Upper lobe of left lung (tissue), 6 donors: ENCODE data around the gene ANAPC16. TPM values are rescaled to one million over a fixed set of nuclear protein-coding genes. Genes with fewer than 3 reads are reported as not detected.

Experiments
- ATAC-seq, 2 donors: fragments of 200-7000 bp; cut with Tn5 transposase; one replicate each; pipeline ENCODE4 v1.9.1; 2022; ENCODE audit warnings: mild to moderate bottlenecking in 2 of 2, moderate library complexity in 2 of 2; ENCODE audit not compliant: low FRiP score in 2 of 2
- DNase-seq, 2 donors: peaks; one replicate each; pipeline ENCODE4 v3.0.0-alpha.2; 2019 to 2020
- H3K27ac ChIP-seq, 4 donors: fragments of 200-600 bp; sonication (generic); one replicate each; pipeline ENCODE4 v1.5.1; 2016 to 2019
- H3K27me3 ChIP-seq, 4 donors: fragments of 200-600 bp; sonication (generic); one replicate each; pipeline ENCODE4 v1.5.1; 2017 to 2019
- H3K36me3 ChIP-seq, 4 donors: fragments of 200-600 bp; sonication (generic); one replicate each; pipeline ENCODE4 v1.5.1; 2016 to 2019
- H3K4me1 ChIP-seq, 4 donors: fragments of 200-600 bp; sonication (generic); one replicate each; pipeline ENCODE4 v1.5.1; 2018 to 2019
- H3K4me3 ChIP-seq, 4 donors: fragments of 200-600 bp; sonication (generic); one replicate each; pipeline ENCODE4 v1.5.1; 2017 to 2019; ENCODE audit warnings: mild to moderate bottlenecking in 2 of 4, moderate library complexity in 1 of 4
- H3K9me3 ChIP-seq, 4 donors: fragments of 200-600 bp; sonication (generic); one replicate each; pipeline ENCODE4 v1.5.1; 2018 to 2019
- CTCF ChIP-seq, 6 experiments: fragments of 450-650 bp in 4 of 6; fragments of 200-600 bp in 2 of 6; sonication (generic) in 2 of 6; IDR thresholded peaks; one replicate each; pipeline ENCODE4 v1.5.1; 2016 to 2019; ENCODE audit warnings: antibody characterized with exemption in 6 of 6
- EP300 ChIP-seq, 4 donors: sonication (generic); formaldehyde crosslinking; IDR thresholded peaks; one replicate each; pipeline ENCODE4 v1.5.1; 2017; ENCODE audit warnings: antibody characterized with exemption in 4 of 4, control low read depth in 2 of 4
- POLR2A ChIP-seq, 4 donors: fragments of 450-650 bp; IDR thresholded peaks; one replicate each; pipeline ENCODE4 v1.5.1; 2016 to 2017; ENCODE audit warnings: antibody characterized with exemption in 4 of 4, mild to moderate bottlenecking in 2 of 4
- POLR2AphosphoS5 ChIP-seq, 2 donors: sonication (generic); formaldehyde crosslinking; IDR thresholded peaks; one replicate each; pipeline ENCODE4 v1.5.1; 2017; ENCODE audit warnings: antibody characterized with exemption in 2 of 2
- WGBS, 2 donors: methylation state at CpG; one replicate each; pipeline ENCODE4 v1.1.5; 2017 to 2018; 5-methylcytosine and 5-hydroxymethylcytosine counted together
- total RNA-seq, 6 donors: library from RNA; depleted of rRNA in 4 of 6; stranded (reverse); fragments of >200 nt in 4 of 6; gene quantifications; one replicate each; pipeline versions ENCODE4 v1.1.0 to v1.2.1, GENCODE V29; 2016 to 2021
- donor health status: DM: no; HTN: no; CAD: no; lungs with moderate emphysema.
- donor health status: DM: no; HTN: yes; CAD: no; lungs with severe emphysema.

Gene ANAPC16
- total RNA-seq, 6 donors from 2014 or later: 34.6 to 110 (median 92.6) TPM

GRCh38 chr10:72238392-72239175, 22.8 kb downstream of the ANAPC16 start:
- ATAC-seq (no peak), DNase-seq (no peak)
- 92 to 93% methylated on average over 13 of the region's 13 CpGs for WGBS, 2 donors
- peaks cover 7 to 42% (median 26%) of the 10 kb centered on the region in 4 donors for H3K36me3 ChIP-seq
- no peak overlapping the region for H3K4me3 ChIP-seq
- H3K27ac ChIP-seq: peak overlapping the region in 1 of 4 donors; percentile 50
- peaks cover 22 to 28% (median 24%) of the 10 kb centered on the region in 4 donors for H3K4me1 ChIP-seq
- TF ChIP-seq EP300 (IDR thresholded peaks at IDR 0.05) (no peak), CTCF (IDR thresholded peaks at IDR 0.05) (no peak), POLR2A (IDR thresholded peaks at IDR 0.05) (no peak), POLR2AphosphoS5 (IDR thresholded peaks at IDR 0.05) (no peak)
- no peaks in the 10 kb centered on the region for H3K9me3 ChIP-seq
- H3K27me3 ChIP-seq: no peaks in the 10 kb centered on the region

DNA sequence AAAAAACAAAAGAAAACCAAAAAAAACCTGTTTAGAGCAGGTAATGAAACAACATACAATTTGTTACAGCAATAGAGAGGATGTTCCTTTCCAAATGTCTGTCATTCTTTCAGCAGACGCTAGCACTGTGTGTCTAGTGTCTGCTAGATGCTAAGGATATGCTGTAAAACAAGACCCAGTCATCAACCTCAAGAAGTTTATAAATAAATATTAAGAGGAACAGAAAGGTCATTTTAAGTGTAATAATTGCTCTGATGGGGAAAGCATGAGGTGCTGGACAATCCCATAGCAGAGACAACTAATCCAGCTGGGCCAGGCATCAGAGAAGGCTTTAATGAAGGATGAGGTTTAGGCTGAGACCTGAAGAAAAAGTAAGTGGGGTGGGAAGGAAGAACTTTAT, 23.6 kb downstream of the ANAPC16 start:
- Histone ChIP-seq H3K36me3 (peaks cover 2 to 34% (median 19%) of the 10 kb centered on the region in 4 donors), H3K9me3 (no peaks in the 10 kb centered on the region), H3K4me1 (peaks cover 31 to 36% (median 33%) of the 10 kb centered on the region in 4 donors), H3K4me3 (no peak overlapping the region), H3K27me3 (no peaks in the 10 kb centered on the region), H3K27ac (no peak overlapping the region)
- TF ChIP-seq POLR2AphosphoS5 (IDR thresholded peaks at IDR 0.05): no peak
- TF ChIP-seq EP300 (IDR thresholded peaks at IDR 0.05): no peak
- no peak for TF ChIP-seq POLR2A (IDR thresholded peaks at IDR 0.05)
- TF ChIP-seq CTCF (IDR thresholded peaks at IDR 0.05): no peak
- ATAC-seq (no peak), DNase-seq (no peak)
- 35 to 70% methylated on average over 1 of the region's 1 CpG for WGBS, 2 donors

- WGBS, 2 donors: 90 to 94% methylated on average over 7 of the region's 7 CpGs
- DNase-seq: no peak
- Histone ChIP-seq H3K27me3 (no peaks in the 10 kb centered on the region), H3K36me3 (peaks cover 0 to 24% (median 11%) of the 10 kb centered on the region in 4 donors), H3K4me1 (peaks cover 40 to 46% (median 42%) of the 10 kb centered on the region in 4 donors), H3K27ac (no peak overlapping the region), H3K4me3 (no peak overlapping the region), H3K9me3 (no peaks in the 10 kb centered on the region)
- ATAC-seq: no peak
- TF ChIP-seq EP300 (IDR thresholded peaks at IDR 0.05) (no peak), CTCF (IDR thresholded peaks at IDR 0.05) (no peak), POLR2A (IDR thresholded peaks at IDR 0.05) (no peak), POLR2AphosphoS5 (IDR thresholded peaks at IDR 0.05) (no peak)
Measured at GRCh38 chr10:72240371-72240770, 24.6 kb downstream of the ANAPC16 start.

- Histone ChIP-seq H3K36me3 (peaks cover 0 to 10% (median 5%) of the 10 kb centered on the region in 4 donors), H3K27ac (peak overlapping the region; percentile 66 to 94 (median 88)), H3K27me3 (no peaks in the 10 kb centered on the region), H3K4me1 (peaks cover 53 to 60% (median 56%) of the 10 kb centered on the region in 4 donors), H3K9me3 (no peaks in the 10 kb centered on the region), H3K4me3 (no peak overlapping the region)
- DNase-seq (no peak), ATAC-seq (no peak)
- WGBS, 2 donors: 95% methylated on average over 7 to 8 of the region's 8 CpGs
- TF ChIP-seq POLR2A (IDR thresholded peaks at IDR 0.05) (no peak), EP300 (IDR thresholded peaks at IDR 0.05) (no peak)
Measured at GRCh38 chr10:72241691-72242252, 26.0 kb downstream of the ANAPC16 start.

DNA sequence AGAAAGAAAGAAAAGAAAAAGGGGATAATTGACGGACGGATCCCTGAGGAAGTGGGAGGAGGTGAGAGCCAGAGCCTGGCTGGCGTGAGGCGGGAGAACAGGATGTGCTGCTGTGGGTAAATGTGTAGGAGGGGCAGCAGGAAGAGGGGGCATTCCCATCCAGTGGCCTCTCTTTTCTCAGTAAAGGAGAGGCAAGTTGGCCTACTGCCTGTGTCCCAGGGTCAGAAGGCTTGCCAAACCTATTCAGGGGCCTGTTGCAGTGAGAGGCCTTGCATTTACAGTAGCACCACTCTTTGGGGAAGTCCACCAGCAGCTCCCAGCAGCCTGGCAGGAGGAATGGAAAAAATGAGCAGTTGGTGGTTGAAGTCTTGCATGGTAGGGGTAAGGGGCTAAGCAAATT, 26.9 kb downstream of the ANAPC16 start:
- peak; percentile 48 to 59 for ATAC-seq

More for the DNA sequence above, 26.9 kb downstream of the ANAPC16 start:
- Histone ChIP-seq H3K36me3 (peaks cover 0 to 1% (median 0%) of the 10 kb centered on the region in 4 donors), H3K4me3 (no peak overlapping the region), H3K9me3 (no peaks in the 10 kb centered on the region), H3K27me3 (no peaks in the 10 kb centered on the region), H3K4me1 (peaks cover 62 to 69% (median 65%) of the 10 kb centered on the region in 4 donors), H3K27ac (peak overlapping the region; percentile 66 to 94 (median 88))
- DNase-seq: peak in 1 of 2 donors; percentile 76
- 22 to 32% methylated on average over 4 of the region's 4 CpGs for WGBS, 2 donors
- peak; percentile 70 to 84 for TF ChIP-seq POLR2AphosphoS5 (IDR thresholded peaks at IDR 0.05)
- peak in 3 of 4 donors; percentile 45 to 94 (median 82) for TF ChIP-seq EP300 (IDR thresholded peaks at IDR 0.05)
- peak in 1 of 4 donors; percentile 31 for TF ChIP-seq POLR2A (IDR thresholded peaks at IDR 0.05)
- no peak for TF ChIP-seq CTCF (IDR thresholded peaks at IDR 0.05)
